IPS-18c (cell line): ENCODE measurements around the gene MSANTD1.
A peak's percentile ranks its signal among the peaks of the same experiment; 100 is the strongest.

Experiments used
- H3K4me3 ChIP-seq: 2 replicates; pipeline ENCODE4 v1.7.0; 2013; ENCODE audit warnings: low read depth, mild to moderate bottlenecking, low read length, moderate library complexity; ENCODE audit not compliant: insufficient read depth
- H3K9me3 ChIP-seq: one replicate; pipeline ENCODE4 v1.6.1; 2013; ENCODE audit warnings: mild to moderate bottlenecking, low read length, moderate library complexity; ENCODE audit not compliant: control insufficient read depth, insufficient read depth

The MSANTD1 gene

DNA sequence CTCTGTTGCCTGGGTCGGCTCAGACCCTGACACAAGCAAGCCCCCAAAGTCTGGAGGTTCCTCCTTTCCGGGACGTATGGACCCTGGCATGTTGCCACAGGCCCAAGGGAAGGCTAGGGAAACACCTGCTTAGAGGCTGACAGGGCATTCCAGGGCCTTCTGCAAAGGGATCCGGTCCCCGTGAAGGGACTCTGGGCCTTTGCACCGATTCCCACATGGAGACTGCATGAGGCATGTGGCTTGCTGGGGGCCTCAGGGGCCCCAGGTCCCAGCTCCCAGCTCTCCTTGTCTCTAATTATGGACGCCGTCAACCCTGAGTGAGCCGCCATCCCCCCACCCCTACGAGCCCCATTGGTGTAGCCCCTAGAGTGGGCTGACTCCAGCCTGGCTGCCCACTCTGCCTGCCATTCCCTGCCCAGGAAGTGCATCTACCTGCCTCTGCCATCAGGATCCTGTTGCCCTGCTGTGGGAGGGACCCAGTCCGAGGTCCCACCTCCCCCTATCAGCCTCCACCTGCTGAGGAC is 39.7 kb downstream of the MSANTD1 start:
- Histone ChIP-seq H3K4me3 (no peak overlapping the region), H3K9me3 (no peaks in the 10 kb centered on the region)

DNA sequence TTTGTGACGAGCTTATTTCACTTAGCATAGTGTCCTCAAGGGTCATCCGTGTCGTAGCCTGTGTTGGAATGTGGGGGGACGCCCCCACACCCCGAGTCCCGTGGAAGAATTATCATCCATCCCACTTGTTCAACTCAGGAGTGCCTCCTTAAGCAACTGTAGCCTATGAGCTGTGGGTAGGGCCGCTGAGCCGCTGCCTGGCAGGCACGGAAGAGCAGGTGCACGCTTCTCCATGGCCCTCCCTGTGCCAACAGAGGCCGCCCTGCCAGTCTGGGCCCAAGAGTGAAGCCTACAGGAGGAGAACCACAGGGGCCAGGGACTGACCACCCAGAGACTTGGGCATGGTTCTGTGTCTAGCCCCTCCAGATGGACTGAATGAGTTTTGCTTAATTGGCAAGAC is 41.5 kb downstream of the MSANTD1 start:
- no peaks in the 10 kb centered on the region for H3K9me3 ChIP-seq
- no peak overlapping the region for H3K4me3 ChIP-seq

DNA sequence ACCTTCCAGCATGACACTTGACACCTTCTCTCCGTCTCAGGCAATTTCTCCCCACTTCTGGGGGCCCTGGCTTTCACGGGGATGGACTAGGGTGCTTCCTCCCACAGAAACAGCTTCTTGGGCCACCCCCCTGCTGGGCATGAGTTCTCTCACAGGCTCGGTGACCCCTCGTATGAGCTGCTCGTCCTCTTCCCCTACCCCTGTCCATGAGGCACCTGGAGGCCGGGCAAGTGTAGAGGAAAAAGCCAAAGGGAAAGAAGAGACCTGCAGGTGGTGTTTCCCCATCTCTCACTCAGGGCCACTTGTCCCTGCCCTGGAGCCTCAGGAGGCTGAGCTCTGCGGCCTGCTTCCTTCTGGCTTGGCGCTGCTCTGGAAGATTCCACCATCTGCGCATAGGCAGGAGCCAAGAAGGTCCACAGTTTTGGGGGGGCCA is 41.9 kb downstream of the MSANTD1 start:
- Histone ChIP-seq H3K4me3 (no peak overlapping the region), H3K9me3 (no peaks in the 10 kb centered on the region)

DNA sequence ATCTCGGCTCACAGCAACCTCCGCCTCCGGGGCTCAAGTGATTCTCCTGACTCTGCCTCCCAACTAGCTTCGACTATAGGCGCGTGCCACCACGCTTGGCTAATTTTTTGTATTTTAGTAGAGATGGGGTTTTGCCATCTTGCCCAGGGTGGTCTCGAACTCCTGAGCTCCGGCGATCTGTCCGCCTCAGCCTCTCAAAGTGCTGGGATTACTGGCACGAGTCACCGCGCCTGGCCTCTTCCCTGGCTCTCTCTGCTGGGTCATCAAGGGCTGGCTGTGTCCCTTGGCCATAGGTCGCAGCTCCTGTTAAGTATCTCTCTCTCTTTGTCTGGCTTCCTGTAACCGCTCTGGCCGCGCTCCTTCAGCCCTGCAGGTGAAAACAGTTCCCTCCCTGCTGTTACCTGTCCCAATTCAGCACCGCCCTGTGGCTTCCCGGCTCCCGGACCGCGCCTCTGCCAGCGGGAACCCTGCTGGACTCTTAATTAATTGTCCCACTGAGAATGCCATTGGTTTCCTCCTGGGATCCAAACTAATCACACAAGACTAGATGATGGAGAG is 42.5 kb downstream of the MSANTD1 start:
- no peaks in the 10 kb centered on the region for H3K9me3 ChIP-seq
- H3K4me3 ChIP-seq = peak overlapping the region; percentile 65

DNA sequence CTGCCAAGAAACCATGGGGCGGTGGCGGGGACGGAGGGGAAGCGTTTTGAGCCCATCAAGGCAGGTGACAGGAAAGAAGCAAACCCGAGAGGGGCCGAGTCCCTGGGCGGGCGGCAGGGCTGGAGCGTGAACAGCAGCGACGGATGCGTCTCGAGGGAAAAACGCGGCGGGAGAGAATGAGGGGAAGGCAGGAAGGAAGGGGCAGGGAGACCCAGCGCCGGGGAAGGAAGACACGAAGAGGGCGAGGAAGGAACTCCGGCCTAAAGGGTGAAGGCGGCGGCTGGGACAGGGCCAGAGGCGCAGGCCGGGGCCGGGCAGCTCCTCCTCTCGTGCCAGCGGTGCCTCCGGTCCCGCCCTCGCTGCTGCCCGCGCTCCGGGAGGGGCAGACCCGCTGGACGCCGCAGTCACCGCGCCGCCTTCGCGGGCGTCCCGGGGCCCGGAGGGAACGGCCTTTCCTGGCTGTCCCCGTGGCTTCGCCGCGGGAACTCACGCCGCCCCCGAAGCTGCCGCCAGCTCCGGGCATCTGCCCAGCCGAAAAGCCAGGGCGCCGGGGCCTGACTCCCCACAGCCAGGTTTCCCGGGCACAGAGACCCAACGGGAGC is 43.1 kb downstream of the MSANTD1 start:
- Histone ChIP-seq H3K9me3 (no peaks in the 10 kb centered on the region), H3K4me3 (peak overlapping the region; percentile 65)

DNA sequence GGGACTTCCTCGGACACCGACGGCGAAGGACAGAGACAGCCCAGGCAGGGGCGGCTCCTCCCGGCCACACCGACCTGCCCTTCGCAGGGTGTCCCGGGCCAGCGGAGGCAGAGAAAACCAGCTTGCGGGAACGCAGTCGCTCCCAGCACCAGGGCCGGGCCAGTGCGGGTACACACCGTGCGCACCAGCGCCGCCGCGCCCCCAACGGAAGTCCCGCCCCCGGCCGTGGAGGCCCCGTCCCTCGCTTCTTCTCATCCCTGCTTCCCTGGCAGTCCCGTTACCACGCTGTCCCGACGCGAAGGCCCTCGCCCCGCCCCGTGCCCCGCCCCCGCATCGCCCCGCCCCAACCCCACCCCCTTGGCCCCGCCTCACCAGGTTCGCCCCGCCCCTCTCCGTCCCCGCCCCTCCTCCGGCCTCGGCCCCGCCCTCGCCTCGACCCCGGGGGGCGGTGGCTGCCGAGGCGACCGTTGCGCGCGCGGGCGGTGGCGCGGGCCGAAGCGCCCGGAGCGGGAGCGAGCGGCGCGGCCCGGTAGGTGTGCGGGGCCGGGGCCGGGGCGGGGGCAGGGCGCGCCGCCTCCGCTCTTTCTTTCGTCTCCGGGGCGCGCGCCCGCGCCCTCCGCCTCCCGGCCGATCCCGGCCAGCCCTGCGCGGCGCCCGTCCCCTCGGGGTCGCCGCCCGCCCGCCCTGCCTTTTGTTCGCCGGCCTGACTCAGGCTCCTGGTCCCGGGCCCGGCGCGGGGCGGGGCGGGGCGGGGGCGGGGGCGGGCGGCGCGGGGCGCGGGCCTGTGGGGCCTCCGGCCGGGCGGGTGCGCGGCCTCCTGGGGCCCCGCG is 43.8 kb downstream of the MSANTD1 start, which contains the start of gene RGS12:
Gene RGS12 (plus strand): TSS at position 451 of the 830 bp plus-strand sequence. CDS start 23,150 bp downstream, outside the sequence.
- Histone ChIP-seq H3K4me3 (peak within 1 kb of the TSS; percentile 65), H3K9me3 (no peaks in the 10 kb centered on the region)

DNA sequence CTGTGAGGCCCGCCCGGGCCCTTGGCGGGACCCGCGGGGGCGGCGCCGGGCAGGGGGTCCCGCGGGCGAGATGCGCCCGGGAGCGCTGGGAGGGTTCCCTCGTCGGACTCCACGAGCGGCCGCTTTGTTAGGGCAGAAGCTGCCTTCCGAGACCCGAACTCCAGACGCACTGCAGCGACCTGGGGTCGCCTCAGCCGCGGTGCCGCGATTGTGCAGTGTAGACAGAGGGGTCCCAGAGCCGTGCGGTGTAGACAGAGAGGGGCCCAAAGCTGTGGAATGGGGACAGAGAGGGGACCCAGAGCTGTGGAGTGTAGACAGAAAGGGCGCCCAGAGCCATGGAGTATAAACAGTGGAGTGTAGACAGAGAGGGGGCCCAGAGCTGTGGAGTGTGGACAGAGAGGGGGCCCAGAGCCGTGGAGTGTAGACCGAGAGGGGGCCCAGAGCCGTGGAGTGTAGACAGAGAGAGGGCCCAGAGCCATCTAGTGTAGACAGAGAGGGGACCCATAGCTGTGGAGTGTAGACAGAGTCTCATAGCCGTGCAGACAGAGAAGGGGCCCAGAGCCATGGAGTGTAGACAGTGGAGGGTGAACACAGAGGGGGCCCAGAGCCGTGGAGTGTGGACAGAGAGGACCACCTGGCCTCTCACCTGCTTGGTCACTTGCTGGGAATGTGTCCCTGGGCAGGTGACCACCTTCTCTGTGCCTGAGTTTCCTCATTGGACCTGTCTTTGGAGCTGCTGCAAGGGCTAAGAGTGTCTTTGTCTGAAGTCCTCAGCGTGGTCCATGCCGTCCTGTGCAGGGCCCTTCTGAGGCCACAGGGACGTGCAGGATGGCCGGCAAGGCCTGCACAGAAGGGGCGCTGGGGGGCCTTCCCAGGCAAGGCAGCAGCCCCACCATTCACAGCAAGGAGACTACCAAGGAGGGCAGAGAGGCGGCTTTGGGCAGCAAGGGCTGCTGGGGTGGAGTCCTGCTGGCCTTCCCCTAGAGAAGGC is 44.7 kb downstream of the MSANTD1 start:
- Histone ChIP-seq H3K9me3 (no peaks in the 10 kb centered on the region), H3K4me3 (peak overlapping the region; percentile 56)

DNA sequence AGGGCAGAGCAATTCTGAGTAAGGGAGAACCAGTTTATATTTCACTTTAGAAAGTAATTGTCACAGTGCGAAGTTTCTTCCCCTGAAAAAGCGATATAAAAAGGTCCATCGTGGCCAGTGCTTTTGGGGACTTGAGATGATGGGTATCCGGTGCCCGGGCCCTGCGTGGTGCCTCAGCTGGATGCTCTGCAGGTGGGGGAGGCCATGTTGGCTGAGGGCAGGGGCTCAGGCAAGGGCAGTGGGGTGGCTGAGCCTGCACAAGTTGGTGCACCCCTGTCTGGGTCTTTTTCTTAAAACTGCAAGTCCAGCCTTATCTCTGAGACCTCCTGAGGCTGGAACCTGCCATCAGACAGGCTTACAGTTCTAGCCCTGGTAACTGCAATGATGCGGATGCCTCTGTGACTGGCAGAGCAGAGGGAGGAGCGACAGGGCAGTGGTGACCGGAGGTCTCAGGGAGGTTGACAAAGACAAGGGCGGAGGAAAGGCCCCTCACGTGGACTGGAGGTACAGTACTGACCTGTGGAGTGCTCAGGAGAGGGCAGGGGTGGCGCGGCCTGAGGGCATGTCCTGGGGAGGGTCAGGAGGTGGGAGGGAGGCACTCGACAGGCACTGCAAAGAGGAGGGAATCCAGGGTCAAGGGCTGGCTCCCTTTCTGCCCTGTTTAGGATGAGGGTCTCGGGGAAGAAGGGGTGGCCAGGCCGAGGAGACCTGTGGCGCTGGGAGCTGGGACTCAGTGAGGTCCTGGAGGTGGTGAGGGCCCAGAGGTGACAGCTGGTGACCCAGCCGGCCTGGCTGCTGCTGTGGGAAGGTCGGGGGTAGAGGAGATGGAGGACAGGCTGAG is 45.7 kb downstream of the MSANTD1 start:
- H3K9me3 ChIP-seq = no peaks in the 10 kb centered on the region
- peak overlapping the region; percentile 15 for H3K4me3 ChIP-seq

DNA sequence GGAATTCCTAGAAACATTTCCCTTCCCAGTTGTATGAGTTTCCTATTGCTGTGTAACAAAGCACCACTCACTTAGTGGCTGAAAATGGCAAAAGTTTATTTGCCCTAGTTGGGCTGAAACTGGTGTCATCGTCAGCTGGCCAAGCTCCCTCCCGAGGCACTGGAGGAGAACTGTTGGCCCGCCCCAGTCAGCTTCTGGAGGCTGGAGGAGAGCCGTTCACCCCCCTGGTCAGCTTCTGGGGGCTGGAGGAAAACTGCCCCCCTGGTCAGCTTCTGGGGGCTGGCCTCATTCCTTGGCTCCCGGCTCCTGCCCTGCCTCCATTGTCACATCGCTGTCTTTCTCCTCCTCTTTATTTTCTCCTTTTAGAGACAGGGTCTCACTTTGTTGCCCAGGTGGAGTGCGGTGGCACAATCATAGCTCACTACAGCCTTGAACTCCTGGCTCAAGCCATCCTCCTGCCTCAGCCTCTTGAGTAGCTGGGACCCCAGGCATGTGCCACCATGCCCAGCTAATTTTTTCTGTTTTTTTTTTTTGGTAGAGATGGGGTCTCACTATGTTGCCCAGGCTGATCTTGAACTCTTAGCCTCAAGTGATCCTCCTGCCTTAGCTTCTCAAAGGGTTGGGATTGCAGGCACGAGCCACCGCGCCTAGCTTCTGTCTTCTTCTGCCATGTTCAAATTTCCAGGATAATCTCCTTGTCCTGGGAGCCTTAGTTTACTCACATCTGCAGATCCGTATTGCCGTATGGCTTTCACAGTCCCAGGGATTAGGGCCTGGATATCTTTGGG is 47.1 kb downstream of the MSANTD1 start:
- H3K9me3 ChIP-seq = no peaks in the 10 kb centered on the region
- no peak overlapping the region for H3K4me3 ChIP-seq

DNA sequence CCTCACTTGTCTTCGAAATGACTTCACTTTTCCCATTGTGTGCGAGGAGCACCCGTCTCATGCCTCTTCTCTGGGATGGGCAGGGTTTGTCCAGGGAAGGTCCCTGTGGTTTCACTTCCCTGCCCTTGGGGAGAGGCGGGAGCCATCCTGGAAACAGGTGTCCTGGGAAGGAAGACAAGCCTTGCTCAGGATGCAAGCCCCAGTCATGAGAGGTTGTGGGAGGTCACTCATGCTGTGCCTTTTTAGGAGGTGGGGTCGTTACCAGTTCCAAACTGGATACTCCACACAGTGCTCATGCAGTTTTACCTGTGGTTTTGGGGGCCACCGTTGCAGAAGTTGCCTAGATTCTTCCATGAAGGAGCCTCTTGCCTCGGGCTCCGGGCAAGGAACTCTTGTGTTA is 47.7 kb downstream of the MSANTD1 start:
- H3K9me3 ChIP-seq = no peaks in the 10 kb centered on the region
- H3K4me3 ChIP-seq = no peak overlapping the region

DNA sequence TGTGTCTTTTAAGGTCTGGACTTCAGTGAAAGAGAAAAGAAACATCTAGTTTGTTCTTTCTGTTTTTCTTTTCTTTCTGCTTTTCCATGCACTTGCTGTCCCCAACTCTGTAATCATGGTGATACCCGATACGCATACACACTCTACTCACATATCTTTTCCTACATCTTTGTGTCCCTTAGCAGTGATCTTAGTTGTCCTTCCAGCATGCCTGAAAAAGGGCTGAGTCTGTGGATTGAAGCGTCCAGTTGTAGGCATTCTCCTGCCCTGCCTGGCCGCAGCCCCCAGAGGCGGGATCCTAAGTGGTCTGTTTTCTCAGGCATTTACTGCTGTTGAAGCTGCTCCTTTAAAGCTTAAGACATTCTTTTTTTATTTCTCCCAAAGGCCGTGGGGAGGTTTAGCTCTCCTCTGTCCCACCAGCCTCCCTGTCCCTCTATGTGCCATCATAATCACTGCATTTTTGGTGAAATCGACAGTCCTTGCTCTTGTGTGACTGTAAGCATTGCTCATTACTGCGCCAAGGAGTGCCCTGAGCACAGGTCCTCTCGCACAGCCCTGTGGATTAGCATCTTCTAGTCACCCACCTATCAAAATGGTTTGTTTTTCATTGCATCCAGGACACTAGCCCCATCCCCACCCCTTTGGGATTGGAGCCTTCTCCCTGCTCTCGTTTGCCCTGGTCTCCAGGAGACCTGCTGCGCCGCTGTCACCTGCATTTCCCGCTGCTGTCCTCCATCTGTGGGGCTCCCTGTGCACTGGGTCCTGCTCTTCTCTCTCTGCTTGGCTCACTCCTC is 48.3 kb downstream of the MSANTD1 start:
- H3K4me3 ChIP-seq = no peak overlapping the region

DNA sequence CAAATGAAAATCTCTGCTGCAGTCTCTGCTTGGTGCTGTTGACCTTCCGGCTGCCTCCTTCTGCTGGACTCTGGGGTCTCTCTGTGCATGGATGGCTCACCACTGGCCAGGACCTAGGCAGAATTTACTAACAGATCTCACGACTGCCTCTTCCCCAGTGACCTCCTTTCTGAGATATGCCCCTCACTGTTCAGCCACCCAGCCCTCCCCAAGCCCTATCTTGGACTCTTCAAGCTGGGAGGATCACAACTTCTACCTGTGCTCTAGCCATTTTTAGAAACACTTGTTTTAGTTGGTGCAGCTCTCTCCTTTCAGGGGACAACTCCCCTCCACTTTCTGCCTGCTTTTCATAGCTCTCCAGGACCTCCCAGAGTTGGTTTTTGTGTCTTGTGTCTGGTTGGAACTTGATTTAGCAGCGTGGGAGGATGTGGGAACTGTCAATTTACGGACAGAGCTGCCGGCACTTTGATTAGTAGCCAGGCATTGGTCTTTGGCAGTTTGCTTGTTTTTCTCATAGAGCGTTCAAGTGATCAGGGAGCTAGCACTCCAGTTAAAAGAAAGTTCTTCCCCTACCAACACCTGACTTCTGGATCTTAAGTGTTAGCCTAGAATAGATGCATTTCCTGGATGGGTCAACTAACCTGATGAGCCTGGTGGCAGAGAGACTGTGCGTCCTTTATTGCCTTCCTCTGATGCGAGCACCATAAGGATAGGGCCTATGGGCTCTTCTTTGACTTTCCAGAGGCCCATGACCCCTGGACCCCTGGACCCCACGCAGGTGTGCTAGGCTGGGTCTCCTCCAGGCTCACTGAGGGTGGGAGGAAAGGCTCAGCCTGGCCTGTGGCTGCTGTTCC is 50.4 kb downstream of the MSANTD1 start:
- H3K4me3 ChIP-seq = no peak overlapping the region

More for the DNA sequence above, 48.3 kb downstream of the MSANTD1 start:
- no peaks in the 10 kb centered on the region for H3K9me3 ChIP-seq

DNA sequence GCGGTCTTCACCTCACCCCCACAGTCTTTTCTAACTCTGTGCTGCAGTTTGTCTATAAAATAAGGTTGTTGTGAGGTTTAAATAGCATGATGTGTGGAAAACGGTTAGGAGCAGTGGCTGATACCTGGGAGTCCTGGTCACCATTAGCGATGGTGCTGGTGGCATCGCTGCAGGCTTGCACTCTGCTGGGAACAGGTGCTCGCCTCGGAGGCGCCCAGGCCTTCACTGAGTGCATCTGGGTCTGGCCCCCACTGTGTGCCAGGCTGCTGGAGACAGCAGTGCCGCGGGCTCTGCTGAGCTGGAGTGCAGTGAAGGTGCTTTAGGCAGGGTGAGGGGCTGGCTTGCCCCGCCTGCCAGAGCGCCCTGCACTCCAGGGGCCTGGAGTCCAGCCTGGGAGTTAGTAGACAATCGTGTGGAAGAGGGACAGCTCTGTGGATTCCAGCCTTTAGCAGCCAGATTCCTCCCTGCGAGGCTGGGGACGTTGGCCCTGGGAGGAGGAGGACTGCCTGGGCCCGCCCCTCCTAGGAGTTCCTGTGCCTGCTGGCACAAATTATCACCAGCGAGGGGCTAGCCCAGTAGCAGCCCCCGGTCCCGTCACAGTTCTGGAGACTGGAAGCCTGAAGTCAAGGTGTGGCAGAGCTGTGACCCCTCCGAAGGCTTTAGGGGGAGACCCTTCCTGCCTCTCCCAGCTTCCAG is 51.2 kb downstream of the MSANTD1 start:
- H3K9me3 ChIP-seq = no peaks in the 10 kb centered on the region
- H3K4me3 ChIP-seq = no peak overlapping the region

More for the DNA sequence above, 50.4 kb downstream of the MSANTD1 start:
- no peaks in the 10 kb centered on the region for H3K9me3 ChIP-seq
